ENCODE data around the gene PHKG1.
"Not testable (repeated sequence)": the region's sequence is repeated elsewhere in the genome, so short reads cannot be mapped to it uniquely, and the experiment has no call there.

Gene PHKG1

DNA sequence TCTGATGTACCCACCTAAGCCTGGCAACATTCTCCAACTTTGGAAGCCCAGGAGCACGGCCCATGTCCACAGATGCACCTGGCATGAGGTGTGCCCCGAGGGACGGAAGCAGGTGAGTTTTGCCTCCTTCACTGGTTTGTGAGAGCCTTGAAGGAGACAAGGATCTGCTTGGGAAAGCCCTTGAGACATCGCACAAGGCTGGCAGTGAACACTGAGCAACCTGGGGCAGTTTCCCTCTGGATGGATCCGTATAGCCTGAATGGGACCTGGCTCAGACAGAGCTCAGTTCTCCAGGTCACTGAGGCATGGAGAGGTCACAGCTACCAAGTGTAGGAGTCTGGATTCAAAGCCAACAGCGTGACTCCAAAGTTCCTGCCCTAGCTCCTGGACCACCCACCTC is 32.2 kb upstream of the PHKG1 start:
- Histone ChIP-seq H3K4me3 (ENCODE audit: low read depth in 1 of 2, low read length in 2 of 2) (no peak overlapping the region), H3K4me2 (ENCODE audit: insufficient read depth, low read length) (no peak overlapping the region), H3K79me2 (ENCODE audit: insufficient read depth, low read length) (no peaks in the 10 kb centered on the region), H3K9ac (ENCODE audit: low read depth, low read length) (no peak overlapping the region), H4K20me1 (ENCODE audit: insufficient read depth, low read length) (no peaks in the 10 kb centered on the region), H3K4me1 (ENCODE audit: insufficient read depth, low read length) (no peaks in the 10 kb centered on the region), H3K27ac (ENCODE audit: low read length) (no peak overlapping the region), H3K27me3 (ENCODE audit: insufficient read depth, low read length, poor library complexity) (no peaks in the 10 kb centered on the region), H3K9me3 (ENCODE audit: insufficient read depth, low read length, severe bottlenecking) (no peaks in the 10 kb centered on the region), H3K36me3 (ENCODE audit: insufficient read depth, low read length) (no peaks in the 10 kb centered on the region), H2AFZ (ENCODE audit: low read depth, low read length) (no peak overlapping the region)
- DNase-seq, result no peak
- ATAC-seq (ENCODE audit: insufficient read depth, low read depth), result no peak
- TF ChIP-seq EZH2 (IDR thresholded peaks at IDR 0.05; ENCODE audit: borderline replicate concordance, low read depth, low read length, severe bottlenecking), result no peak
- TF ChIP-seq, protein P1, sequence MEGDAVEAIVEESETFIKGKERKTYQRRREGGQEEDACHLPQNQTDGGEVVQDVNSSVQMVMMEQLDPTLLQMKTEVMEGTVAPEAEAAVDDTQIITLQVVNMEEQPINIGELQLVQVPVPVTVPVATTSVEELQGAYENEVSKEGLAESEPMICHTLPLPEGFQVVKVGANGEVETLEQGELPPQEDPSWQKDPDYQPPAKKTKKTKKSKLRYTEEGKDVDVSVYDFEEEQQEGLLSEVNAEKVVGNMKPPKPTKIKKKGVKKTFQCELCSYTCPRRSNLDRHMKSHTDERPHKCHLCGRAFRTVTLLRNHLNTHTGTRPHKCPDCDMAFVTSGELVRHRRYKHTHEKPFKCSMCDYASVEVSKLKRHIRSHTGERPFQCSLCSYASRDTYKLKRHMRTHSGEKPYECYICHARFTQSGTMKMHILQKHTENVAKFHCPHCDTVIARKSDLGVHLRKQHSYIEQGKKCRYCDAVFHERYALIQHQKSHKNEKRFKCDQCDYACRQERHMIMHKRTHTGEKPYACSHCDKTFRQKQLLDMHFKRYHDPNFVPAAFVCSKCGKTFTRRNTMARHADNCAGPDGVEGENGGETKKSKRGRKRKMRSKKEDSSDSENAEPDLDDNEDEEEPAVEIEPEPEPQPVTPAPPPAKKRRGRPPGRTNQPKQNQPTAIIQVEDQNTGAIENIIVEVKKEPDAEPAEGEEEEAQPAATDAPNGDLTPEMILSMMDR (IDR thresholded peaks at IDR 0.05; ENCODE audit: borderline replicate concordance, extremely low read depth, low read length, poor library complexity, severe bottlenecking), result no peak

DNA sequence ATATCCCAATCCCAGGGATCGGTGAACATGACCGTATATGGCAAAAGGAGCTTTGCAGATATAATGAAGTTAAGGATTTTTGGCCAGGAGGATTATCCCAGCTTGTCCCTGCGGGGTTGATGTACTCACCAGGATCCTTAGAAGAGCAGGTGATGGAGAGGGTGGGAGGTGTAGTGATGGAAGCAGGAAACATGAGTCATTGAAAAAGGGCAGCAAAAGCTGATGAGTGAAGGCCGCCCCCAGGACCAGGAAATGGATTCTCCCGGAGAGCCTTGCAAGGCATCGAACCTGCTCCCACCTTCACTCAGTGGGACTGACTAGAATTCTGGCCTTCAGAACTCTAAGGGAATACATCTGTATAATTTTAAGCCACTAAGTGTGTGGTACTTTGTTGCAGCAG is 28.7 kb upstream of the PHKG1 start:
- Histone ChIP-seq H3K9ac (ENCODE audit: low read depth, low read length) (no peak overlapping the region), H3K4me2 (ENCODE audit: insufficient read depth, low read length) (no peak overlapping the region), H3K4me3 (ENCODE audit: low read depth in 1 of 2, low read length in 2 of 2) (no peak overlapping the region), H3K27ac (ENCODE audit: low read length) (no peak overlapping the region), H3K36me3 (ENCODE audit: insufficient read depth, low read length) (no peaks in the 10 kb centered on the region), H4K20me1 (ENCODE audit: insufficient read depth, low read length) (no peaks in the 10 kb centered on the region), H3K4me1 (ENCODE audit: insufficient read depth, low read length) (no peaks in the 10 kb centered on the region), H3K79me2 (ENCODE audit: insufficient read depth, low read length) (no peaks in the 10 kb centered on the region), H3K27me3 (ENCODE audit: insufficient read depth, low read length, poor library complexity) (no peaks in the 10 kb centered on the region), H3K9me3 (ENCODE audit: insufficient read depth, low read length, severe bottlenecking) (no peaks in the 10 kb centered on the region), H2AFZ (ENCODE audit: low read depth, low read length) (no peak overlapping the region)
- ATAC-seq (ENCODE audit: insufficient read depth, low read depth) (no peak), DNase-seq (no peak)
- TF ChIP-seq EZH2 (IDR thresholded peaks at IDR 0.05; ENCODE audit: borderline replicate concordance, low read depth, low read length, severe bottlenecking), result no peak
- TF ChIP-seq, protein P1 (IDR thresholded peaks at IDR 0.05; ENCODE audit: borderline replicate concordance, extremely low read depth, low read length, poor library complexity, severe bottlenecking), result no peak

DNA sequence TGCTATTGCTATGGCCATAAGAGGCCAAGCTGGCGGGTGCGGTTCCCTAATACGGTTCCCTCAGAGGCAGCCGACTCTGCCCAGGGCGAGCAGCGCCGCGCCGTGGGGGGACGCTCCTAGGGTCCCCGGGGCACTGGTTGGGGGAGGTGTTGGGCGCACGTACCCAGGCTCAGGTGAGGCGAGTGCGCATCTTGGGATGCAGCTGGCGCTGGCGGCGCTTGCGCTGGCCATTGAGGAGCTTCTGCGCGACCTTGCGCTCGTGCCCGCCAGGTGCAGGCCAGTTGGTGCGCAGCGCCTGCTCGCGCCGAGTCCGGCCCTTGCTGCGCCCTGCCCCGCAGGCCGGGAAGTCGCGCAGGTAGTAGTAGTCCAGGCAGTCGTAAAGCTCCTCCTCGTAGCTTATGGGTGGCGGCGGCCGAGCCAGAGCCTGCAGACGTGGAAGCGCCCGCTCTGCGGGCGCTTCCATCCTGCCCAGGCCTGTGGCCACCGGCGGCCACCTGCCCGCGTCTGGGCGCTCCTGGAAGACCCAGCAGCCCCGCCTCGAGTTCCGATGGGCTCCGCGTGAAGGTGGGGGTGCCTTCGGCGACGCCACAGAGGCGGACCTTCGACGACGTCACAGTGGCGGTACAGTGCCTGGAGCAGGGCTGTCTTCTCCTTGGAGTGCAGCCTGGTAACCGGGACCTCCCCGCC is 23.2 kb upstream of the PHKG1 start, which contains the start of gene NUPR2:
Gene NUPR2 (minus strand): TSS at position 566 of the 687 bp plus-strand sequence. CDS start 103 bp downstream, at position 463.
- H3K4me3 ChIP-seq (ENCODE audit: low read depth in 1 of 2, low read length in 2 of 2), result no peak within 1 kb of the TSS
- H3K4me1 ChIP-seq (ENCODE audit: insufficient read depth, low read length), result no peaks in the 10 kb centered on the region
- ATAC-seq (ENCODE audit: insufficient read depth, low read depth) (no peak), DNase-seq (no peak)
- H3K36me3 ChIP-seq (ENCODE audit: insufficient read depth, low read length), result no peaks in the 10 kb centered on the region
- no peak for TF ChIP-seq EZH2 (IDR thresholded peaks at IDR 0.05; ENCODE audit: borderline replicate concordance, low read depth, low read length, severe bottlenecking)
- TF ChIP-seq, protein P1 (IDR thresholded peaks at IDR 0.05; ENCODE audit: borderline replicate concordance, extremely low read depth, low read length, poor library complexity, severe bottlenecking), result no peak
- H2AFZ ChIP-seq (ENCODE audit: low read depth, low read length), result no peak within 1 kb of the TSS
- H3K27ac ChIP-seq (ENCODE audit: low read length), result no peak within 1 kb of the TSS
- no peak within 1 kb of the TSS for H3K9ac ChIP-seq (ENCODE audit: low read depth, low read length)
- no peaks in the 10 kb centered on the region for H4K20me1 ChIP-seq (ENCODE audit: insufficient read depth, low read length)
- no peaks in the 10 kb centered on the region for H3K79me2 ChIP-seq (ENCODE audit: insufficient read depth, low read length)
- H3K9me3 ChIP-seq (ENCODE audit: insufficient read depth, low read length, severe bottlenecking), result no peaks in the 10 kb centered on the region
- no peaks in the 10 kb centered on the region for H3K27me3 ChIP-seq (ENCODE audit: insufficient read depth, low read length, poor library complexity)
- H3K4me2 ChIP-seq (ENCODE audit: insufficient read depth, low read length), result no peak within 1 kb of the TSS

DNA sequence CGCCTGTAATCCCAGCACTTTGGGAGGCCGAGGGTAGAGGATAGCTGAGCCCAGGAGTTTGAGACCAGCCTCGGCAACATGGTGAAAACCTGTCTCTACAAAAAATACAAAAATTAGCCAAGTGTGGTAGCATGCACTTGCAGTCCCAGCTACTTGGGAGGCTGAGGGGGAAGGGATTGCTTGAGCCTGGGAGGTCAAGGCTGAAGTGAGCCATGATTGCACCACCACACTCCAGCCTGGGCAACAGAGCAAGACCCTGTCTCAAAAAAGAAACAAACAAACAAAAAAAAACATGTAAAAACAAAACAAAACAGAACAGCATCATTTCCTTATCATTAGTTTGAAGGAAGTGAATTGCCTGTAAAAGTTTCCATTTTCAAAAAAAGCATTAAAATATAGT is 19.5 kb upstream of the PHKG1 start:
- not testable (repeated sequence) for H3K9me3 ChIP-seq (ENCODE audit: insufficient read depth, low read length, severe bottlenecking); H3K79me2 ChIP-seq (ENCODE audit: insufficient read depth, low read length); H3K4me2 ChIP-seq (ENCODE audit: insufficient read depth, low read length); ATAC-seq (ENCODE audit: insufficient read depth, low read depth); H4K20me1 ChIP-seq (ENCODE audit: insufficient read depth, low read length); H3K9ac ChIP-seq (ENCODE audit: low read depth, low read length); H3K36me3 ChIP-seq (ENCODE audit: insufficient read depth, low read length); H3K27ac ChIP-seq (ENCODE audit: low read length); H3K4me3 ChIP-seq (ENCODE audit: low read depth in 1 of 2, low read length in 2 of 2); H2AFZ ChIP-seq (ENCODE audit: low read depth, low read length); H3K27me3 ChIP-seq (ENCODE audit: insufficient read depth, low read length, poor library complexity); DNase-seq; H3K4me1 ChIP-seq (ENCODE audit: insufficient read depth, low read length)

Data from DND-41 (cell line).